ENCODE data around the gene AZGP1. TPM values are rescaled to one million over a fixed set of nuclear protein-coding genes. Genes with fewer than 3 reads are reported as not detected.
A peak's percentile ranks its signal among the peaks of the same experiment; 100 is the strongest.
"Not testable (repeated sequence)": the region's sequence is repeated elsewhere in the genome, so short reads cannot be mapped to it uniquely, and the experiment has no call there.

The AZGP1 gene
- total RNA-seq, 2 donors from 2014 or later: 0.19 to 0.43 TPM

GRCh38 chr7:100010901-100011300 is 35.1 kb upstream of the AZGP1 start:
- ATAC-seq (replicated peaks): no peak
- no peaks in the 10 kb centered on the region for H3K9me3 Mint-ChIP-seq
- H3K27me3 Mint-ChIP-seq: no peaks in the 10 kb centered on the region
- no peaks in the 10 kb centered on the region for H3K4me1 Mint-ChIP-seq
- no peak overlapping the region for H3K27ac Mint-ChIP-seq
- H3K4me3 Mint-ChIP-seq: no peak overlapping the region
- peaks cover under 1% of the 10 kb centered on the region for H3K36me3 Mint-ChIP-seq (ENCODE audit: low read depth)

- H3K4me3 Mint-ChIP-seq; H3K4me1 Mint-ChIP-seq; H3K27me3 Mint-ChIP-seq; H3K27ac Mint-ChIP-seq; H3K9me3 Mint-ChIP-seq; ATAC-seq (replicated peaks); H3K36me3 Mint-ChIP-seq (ENCODE audit: low read depth): not testable (repeated sequence)
Observed at GRCh38 chr7:100009952-100010351, 34.1 kb upstream of the AZGP1 start.

GRCh38 chr7:100008525-100008924 is 32.7 kb upstream of the AZGP1 start:
- Mint-ChIP-seq H3K27ac (no peak overlapping the region), H3K4me1 (no peaks in the 10 kb centered on the region), H3K36me3 (ENCODE audit: low read depth) (no peaks in the 10 kb centered on the region), H3K4me3 (no peak overlapping the region), H3K27me3 (peaks cover 3% of the 10 kb centered on the region), H3K9me3 (no peaks in the 10 kb centered on the region)
- ATAC-seq (replicated peaks): no peak

- Mint-ChIP-seq H3K9me3 (no peaks in the 10 kb centered on the region), H3K4me1 (no peaks in the 10 kb centered on the region), H3K27ac (no peak overlapping the region), H3K27me3 (peaks cover 3% of the 10 kb centered on the region), H3K4me3 (no peak overlapping the region), H3K36me3 (ENCODE audit: low read depth) (no peaks in the 10 kb centered on the region)
- no peak for ATAC-seq (replicated peaks)
Observed at GRCh38 chr7:100007887-100008286, 32.1 kb upstream of the AZGP1 start.

GRCh38 chr7:100003711-100004661 is 28.2 kb upstream of the AZGP1 start:
- peak overlapping the region; percentile 37 for H3K27ac Mint-ChIP-seq

GRCh38 chr7:100000239-100000638 is 24.4 kb upstream of the AZGP1 start:
- no peaks in the 10 kb centered on the region for H3K9me3 Mint-ChIP-seq
- no peak for ATAC-seq (replicated peaks)
- H3K4me3 Mint-ChIP-seq: no peak overlapping the region
- peaks cover 12% of the 10 kb centered on the region for H3K4me1 Mint-ChIP-seq
- no peaks in the 10 kb centered on the region for H3K27me3 Mint-ChIP-seq
- H3K27ac Mint-ChIP-seq: no peak overlapping the region
- no peaks in the 10 kb centered on the region for H3K36me3 Mint-ChIP-seq (ENCODE audit: low read depth)

More at GRCh38 chr7:100003711-100004661, 28.2 kb upstream of the AZGP1 start:
- Mint-ChIP-seq H3K27me3 (peaks cover 3% of the 10 kb centered on the region), H3K36me3 (ENCODE audit: low read depth) (no peaks in the 10 kb centered on the region), H3K4me3 (no peak overlapping the region), H3K9me3 (no peaks in the 10 kb centered on the region), H3K4me1 (no peaks in the 10 kb centered on the region)
- ATAC-seq (replicated peaks): no peak

GRCh38 chr7:99997545-99998137 is 21.8 kb upstream of the AZGP1 start:
- Mint-ChIP-seq H3K4me1 (peaks cover 12% of the 10 kb centered on the region), H3K27me3 (no peaks in the 10 kb centered on the region), H3K36me3 (ENCODE audit: low read depth) (no peaks in the 10 kb centered on the region), H3K4me3 (peak overlapping the region; percentile 84), H3K27ac (peak overlapping the region; percentile 93), H3K9me3 (no peaks in the 10 kb centered on the region)
- ATAC-seq (replicated peaks): peak; percentile 90

- ATAC-seq (replicated peaks): no peak
- H3K27ac Mint-ChIP-seq: peak overlapping the region; percentile 93
- H3K27me3 Mint-ChIP-seq: no peaks in the 10 kb centered on the region
- H3K9me3 Mint-ChIP-seq: no peaks in the 10 kb centered on the region
- H3K4me3 Mint-ChIP-seq: peak overlapping the region; percentile 84
- H3K4me1 Mint-ChIP-seq: peaks cover 12% of the 10 kb centered on the region
- H3K36me3 Mint-ChIP-seq (ENCODE audit: low read depth): no peaks in the 10 kb centered on the region
Observed at GRCh38 chr7:99996755-99997544, 21.1 kb upstream of the AZGP1 start.

- no peak overlapping the region for H3K27ac Mint-ChIP-seq
- ATAC-seq (replicated peaks): no peak
- H3K9me3 Mint-ChIP-seq: no peaks in the 10 kb centered on the region
- H3K36me3 Mint-ChIP-seq (ENCODE audit: low read depth): no peaks in the 10 kb centered on the region
- peaks cover 12% of the 10 kb centered on the region for H3K4me1 Mint-ChIP-seq
- no peak overlapping the region for H3K4me3 Mint-ChIP-seq
- H3K27me3 Mint-ChIP-seq: no peaks in the 10 kb centered on the region
Observed at GRCh38 chr7:99994819-99995218, 19.0 kb upstream of the AZGP1 start.

GRCh38 chr7:99992330-99993038 is 16.7 kb upstream of the AZGP1 start:
- no peaks in the 10 kb centered on the region for H3K9me3 Mint-ChIP-seq

GRCh38 chr7:99991543-99991942 is 15.7 kb upstream of the AZGP1 start:
- not testable (repeated sequence) for H3K27ac Mint-ChIP-seq; H3K4me3 Mint-ChIP-seq; ATAC-seq (replicated peaks); H3K36me3 Mint-ChIP-seq (ENCODE audit: low read depth); H3K27me3 Mint-ChIP-seq; H3K9me3 Mint-ChIP-seq; H3K4me1 Mint-ChIP-seq

More at GRCh38 chr7:99992330-99993038, 16.7 kb upstream of the AZGP1 start:
- Mint-ChIP-seq H3K36me3 (ENCODE audit: low read depth) (no peaks in the 10 kb centered on the region), H3K4me1 (peaks cover 8% of the 10 kb centered on the region), H3K27me3 (no peaks in the 10 kb centered on the region), H3K4me3 (no peak overlapping the region), H3K27ac (no peak overlapping the region)
- ATAC-seq (replicated peaks): no peak

GRCh38 chr7:99990460-99990852 is 14.6 kb upstream of the AZGP1 start:
- Mint-ChIP-seq H3K36me3 (ENCODE audit: low read depth) (no peaks in the 10 kb centered on the region), H3K27ac (no peak overlapping the region), H3K27me3 (no peaks in the 10 kb centered on the region), H3K9me3 (no peaks in the 10 kb centered on the region), H3K4me3 (no peak overlapping the region), H3K4me1 (no peaks in the 10 kb centered on the region)
- no peak for ATAC-seq (replicated peaks)

GRCh38 chr7:99987846-99988245 is 12.0 kb upstream of the AZGP1 start:
- no peaks in the 10 kb centered on the region for H3K36me3 Mint-ChIP-seq (ENCODE audit: low read depth)
- no peak overlapping the region for H3K4me3 Mint-ChIP-seq
- peaks cover 3% of the 10 kb centered on the region for H3K27me3 Mint-ChIP-seq
- H3K4me1 Mint-ChIP-seq: no peaks in the 10 kb centered on the region
- no peaks in the 10 kb centered on the region for H3K9me3 Mint-ChIP-seq
- H3K27ac Mint-ChIP-seq: no peak overlapping the region
- no peak for ATAC-seq (replicated peaks)

GRCh38 chr7:99987306-99987705 is 11.5 kb upstream of the AZGP1 start:
- H3K36me3 Mint-ChIP-seq (ENCODE audit: low read depth); H3K4me3 Mint-ChIP-seq; H3K27ac Mint-ChIP-seq; H3K9me3 Mint-ChIP-seq; H3K4me1 Mint-ChIP-seq; H3K27me3 Mint-ChIP-seq; ATAC-seq (replicated peaks): not testable (repeated sequence)

All from activated T-helper 17 cell treated with anti-CD3 and anti-CD28 coated beads, Interleukin-2, amount 50 U/mL, for 72 hours (primary cell).